HG03457 (cell line): ENCODE results near the gene ARID3A.

Experiments
- ATAC-seq: cut with Tn5 transposase; IDR thresholded peaks from one replicate; pipeline ENCODE4 v1.9.1; 2021; ENCODE audit warnings: moderate number of reproducible peaks; ENCODE audit not compliant: unreplicated experiment

ARID3A gene

DNA sequence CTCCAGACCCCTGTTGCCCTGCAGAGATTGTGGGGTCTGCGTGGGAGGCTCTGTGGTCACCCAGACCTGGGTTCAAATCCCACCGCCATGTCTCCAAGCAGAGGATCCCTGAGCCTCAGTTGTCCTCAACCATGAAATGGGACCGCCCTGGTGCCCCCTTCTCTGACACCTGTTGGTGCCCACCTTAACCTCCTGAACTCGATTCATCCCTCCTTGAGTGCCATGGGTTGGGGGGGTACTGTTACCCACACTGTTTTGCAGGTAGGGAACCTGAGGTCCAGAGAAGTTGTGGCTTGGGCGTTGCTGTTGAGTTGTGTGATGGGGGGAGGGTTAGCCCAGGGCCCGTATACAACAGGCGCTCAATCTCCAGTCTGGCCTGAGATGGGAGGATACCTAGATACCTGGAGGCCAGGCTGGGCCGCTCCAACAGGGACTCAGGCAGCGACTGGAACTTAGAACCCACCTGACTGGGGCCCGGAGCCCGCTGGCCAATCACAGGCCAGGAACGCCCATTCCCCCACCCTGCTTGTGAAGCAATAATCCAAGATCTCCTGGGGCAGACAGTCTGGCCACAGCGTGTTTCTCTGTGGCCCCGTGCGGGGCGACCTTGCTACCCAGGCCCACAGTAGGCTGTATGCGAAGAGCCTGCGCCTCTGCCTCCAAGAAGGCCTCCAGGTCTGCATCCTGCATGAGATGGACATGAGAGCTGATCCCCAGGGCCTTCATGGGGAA lies 2.8 kb downstream of the ARID3A start:
- no peak for ATAC-seq

DNA sequence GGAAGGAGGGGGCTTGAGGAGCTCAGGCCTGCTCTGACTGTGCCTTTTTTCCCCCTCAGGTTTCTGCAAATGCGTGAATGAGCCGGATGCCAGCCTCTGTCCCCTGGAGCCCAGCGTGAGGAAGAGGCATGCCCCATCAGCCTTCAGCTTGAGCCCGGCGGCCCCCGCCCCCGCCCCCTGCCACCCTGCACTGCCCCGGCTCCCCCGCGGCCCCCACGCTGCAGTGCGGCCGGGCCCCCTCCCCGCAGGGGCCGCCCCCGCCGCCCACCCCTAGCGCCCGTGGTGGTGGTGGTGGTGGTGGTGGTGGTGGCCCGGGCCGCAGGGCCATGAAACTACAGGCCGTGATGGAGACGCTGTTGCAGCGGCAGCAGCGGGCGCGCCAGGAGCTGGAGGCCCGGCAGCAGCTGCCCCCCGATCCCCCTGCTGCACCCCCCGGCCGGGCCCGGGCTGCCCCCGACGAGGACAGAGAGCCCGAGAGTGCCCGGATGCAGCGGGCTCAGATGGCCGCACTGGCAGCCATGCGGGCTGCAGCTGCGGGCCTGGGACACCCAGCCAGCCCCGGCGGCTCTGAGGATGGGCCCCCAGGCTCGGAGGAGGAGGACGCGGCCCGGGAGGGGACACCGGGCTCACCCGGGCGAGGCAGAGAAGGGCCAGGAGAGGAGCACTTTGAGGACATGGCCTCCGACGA lies 3.5 kb downstream of the ARID3A start:
- no peak for ATAC-seq

DNA sequence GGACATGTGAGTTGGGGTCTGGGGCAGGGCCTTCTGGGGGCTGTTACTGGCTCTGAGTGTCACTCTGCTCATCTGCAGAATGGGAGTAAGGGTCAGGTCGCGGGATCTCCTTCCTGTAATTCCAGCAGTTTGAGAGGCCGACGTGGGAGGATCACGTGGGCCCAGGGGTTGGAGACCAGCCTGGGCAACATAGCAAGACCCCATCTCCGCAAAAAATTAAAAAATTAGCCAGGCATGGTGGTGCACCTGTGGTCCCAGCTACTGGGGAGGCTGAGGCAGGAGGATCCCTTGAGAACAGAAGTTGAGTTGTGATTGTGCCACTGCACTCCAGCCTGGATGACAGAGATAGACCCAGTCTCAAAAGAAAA lies 4.0 kb downstream of the ARID3A start:
- ATAC-seq = no peak

DNA sequence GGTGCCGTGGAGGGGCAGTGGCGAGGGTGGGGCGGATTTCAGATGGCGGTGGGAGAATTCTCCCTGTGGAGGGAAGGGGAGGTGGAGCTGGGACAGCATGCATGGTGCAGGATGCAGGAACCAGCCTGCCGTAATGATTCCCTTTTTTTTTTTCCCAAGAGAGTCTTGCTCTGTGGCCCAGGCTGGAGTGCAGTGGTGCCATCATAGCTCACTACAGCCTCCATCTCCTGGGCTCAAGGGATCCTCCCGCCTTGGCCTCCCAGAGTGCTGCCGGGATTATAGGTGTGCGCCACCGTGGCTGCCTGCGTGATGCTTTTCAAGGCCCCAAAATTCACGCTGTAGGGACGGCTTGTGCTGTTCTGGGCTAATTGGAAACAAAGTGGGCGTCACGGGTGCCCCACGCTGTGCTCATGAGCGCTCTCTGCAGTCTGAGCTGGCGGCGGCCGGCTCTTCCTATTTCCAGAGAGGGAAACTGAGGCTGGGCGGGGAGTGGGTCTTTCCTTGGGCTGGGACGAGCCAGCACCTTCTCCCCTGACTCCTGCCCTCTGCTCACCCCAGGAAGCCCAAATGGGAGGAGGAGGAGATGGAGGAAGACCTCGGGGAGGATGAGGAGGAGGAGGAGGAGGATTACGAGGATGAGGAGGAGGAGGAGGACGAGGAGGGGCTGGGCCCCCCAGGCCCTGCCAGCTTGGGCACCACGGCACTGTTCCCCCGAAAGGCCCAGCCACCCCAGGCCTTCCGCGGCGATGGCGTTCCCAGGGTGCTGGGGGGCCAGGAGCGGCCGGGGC lies 6.2 kb downstream of the ARID3A start:
- no peak for ATAC-seq

DNA sequence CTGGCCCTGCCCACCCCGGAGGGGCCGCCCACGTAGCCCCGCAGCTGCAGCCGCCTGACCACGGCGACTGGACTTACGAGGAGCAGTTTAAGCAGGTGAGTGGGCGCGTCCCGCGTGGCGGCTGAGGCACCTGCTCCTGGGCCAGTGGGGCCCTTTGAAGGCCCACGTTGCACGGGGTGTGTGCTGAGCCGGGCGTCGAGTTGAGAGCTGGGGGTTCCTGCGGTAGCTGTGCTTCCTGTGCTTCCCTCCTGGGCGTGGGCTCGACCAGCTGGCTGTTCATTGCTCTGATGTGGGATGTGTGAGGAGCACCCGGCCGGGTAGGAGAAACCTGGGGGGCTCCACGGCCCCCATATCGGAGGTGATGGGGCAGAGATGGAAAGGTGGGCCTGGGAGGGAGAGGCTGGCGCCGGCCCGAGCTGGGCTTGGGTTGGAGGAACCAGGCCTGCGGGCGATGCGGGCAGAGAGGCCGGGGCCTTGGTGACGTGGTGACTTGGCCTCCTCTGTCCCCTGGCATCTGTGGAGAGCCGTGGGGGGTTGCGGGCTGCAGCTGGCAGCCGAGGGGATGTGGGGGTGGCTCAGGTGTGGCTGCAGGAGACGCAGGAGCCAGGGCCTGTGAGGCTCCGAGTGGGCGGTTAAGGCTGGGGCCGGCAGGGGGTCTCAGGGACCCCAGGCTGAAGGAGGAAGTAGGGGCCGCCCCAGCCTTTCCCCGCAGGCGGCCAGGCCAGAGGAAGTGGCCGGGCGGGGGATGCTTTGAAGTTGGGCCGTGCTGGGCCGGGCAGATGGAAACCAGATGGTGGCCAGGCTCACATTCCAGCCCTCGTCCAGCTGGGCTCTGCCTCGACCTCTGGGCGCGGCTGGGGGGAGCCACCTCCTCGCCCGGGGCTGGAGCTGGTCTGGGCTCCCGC lies 7.1 kb downstream of the ARID3A start:
- ATAC-seq = no peak

DNA sequence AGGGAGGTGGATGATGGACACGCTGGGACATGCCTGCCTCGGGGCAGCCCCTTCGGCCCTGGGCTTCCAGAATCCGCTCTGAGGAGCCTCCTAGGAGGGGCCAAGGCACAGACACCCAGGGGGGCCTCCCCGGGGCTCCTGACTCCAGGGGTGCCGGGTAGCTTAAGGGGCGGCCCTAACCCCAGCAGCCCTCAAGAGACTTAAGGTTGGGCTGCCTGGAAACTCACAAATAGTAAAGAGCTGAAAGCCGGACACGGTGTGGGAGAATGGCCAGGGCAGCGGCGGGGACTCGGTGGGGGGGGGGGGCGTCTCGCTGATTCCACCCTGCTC lies 7.7 kb downstream of the ARID3A start:
- ATAC-seq = no peak

DNA sequence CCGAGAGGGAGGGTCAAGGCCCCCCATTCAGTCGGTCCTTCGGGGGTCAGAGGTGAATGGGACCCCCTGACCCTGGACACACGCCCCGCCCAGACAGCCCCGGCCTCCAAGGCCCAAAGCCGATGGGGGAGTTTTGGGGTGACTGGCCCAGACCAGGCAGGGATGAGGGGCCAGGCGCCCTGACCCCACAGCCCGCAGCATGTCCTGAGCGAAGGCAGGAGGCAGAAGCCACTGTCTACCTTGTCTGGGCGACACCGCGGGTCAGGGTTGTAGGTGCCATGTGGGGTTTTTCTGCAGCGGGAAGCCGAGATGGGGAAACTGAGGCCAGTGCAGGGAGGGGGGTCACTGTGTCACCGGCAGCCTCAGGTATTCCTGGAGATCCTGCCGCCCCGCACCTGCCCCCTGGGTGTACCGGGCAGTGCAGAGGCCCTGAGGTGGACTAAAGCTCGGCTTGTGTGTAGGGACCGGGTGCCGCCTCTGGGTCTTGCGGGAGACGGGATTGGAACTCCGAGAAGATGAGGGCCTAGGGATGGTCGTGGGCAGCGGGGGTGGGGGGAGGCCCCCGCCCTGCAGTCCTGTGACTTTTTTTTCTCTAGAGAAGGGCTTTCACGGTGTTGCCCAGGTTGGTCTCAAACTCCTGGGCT lies 8.5 kb downstream of the ARID3A start:
- ATAC-seq = no peak

DNA sequence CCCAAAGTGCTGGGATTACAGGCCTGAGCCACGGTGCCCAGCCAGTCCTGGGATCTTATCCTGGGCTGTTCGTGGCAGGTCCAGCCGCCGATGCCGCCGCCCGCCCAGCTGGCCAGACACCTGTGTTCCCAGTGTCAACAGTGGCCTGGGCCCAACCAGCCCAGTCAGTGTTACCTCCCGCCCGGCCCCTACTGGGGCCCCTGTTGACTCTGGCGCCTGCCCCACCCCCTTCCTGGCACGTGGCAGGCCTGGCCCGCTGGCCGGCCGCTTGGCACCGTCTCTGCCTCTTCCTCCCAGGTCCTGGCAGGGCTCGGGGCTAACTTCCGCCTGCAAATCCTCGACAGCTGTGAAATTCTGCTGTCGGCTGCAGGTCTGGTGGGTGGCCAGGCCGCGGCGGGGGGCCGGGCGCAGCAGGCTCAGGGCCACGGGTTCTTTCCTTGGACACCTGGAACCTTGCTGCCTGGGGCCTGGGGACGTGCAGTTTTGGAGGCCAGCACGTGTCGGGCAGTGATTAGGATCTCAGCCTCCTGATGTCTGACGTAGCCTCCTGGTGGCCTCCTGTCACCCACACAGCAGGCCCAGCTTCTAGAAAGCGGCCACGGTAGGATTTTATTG lies 9.1 kb downstream of the ARID3A start:
- no peak for ATAC-seq

DNA sequence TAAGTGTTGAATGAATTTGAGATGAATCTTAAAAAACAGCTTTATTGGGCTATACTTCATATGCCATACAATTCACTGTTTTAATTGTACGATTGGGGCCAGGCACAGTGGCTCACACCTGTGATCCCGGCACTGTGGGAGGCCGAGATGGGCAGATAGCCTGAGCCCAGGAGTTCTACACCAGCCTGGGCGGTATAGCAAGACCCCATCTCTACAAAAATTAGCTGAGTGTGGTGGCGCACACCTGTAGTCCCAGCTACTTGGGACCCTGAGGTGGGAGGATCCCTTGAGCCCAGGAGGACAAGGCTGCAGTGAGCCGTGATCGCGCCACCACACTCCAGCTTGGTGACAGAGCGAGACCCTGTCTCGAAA lies 10.3 kb downstream of the ARID3A start:
- ATAC-seq = no peak

DNA sequence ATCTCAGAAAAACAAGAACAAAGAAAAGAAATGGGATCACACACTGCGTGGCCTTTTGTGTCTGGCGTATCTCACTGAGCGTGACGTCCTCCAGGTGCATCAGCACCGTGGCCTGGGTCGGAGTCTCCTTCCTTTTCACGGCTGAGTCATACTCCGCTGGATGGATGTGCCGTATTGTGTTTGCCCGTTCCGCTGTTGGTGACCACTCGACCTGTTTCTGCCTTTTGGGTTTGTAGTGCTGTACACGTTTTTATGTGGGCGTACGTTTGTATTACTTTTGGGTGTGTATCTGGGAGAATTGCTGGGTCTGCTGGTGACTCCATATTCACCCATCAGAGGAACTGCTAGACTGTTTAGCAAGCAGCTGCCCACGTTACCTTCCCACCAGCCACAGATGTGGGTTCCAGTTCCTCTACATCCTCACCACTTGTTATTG lies 11.4 kb downstream of the ARID3A start:
- no peak for ATAC-seq

DNA sequence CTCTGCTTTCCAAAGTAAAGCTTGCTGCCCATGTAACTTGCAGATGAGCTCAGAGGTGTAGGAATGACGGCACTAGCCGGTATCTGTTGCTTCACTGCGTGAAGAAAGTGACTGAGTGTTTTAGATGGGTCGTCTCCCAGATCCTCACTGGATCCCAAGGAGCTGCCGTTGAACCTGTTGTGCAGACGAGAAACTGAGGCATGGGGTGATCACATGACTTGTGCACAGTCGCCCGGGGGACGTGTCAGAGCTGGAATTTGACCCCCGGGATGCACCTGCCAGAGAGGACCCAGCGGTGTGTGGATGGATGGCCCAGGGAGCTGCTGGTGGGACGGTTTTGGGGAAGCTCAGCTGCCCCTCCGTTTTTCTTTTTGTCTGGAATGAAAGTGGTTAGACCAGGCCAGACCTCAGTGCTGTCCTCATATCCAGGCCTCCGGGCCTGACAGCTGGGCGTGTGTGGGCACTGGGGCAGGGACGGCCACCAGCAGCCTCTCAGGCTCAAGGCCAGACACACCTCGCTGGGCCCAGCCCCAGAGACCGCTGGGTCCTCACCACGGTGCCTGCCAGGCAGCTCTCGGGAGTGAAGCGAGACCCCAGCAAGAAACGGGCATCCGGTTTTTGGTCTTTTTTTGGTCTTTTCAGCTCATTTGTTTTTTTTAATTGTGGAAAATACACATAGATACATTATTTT lies 12.5 kb downstream of the ARID3A start:
- ATAC-seq = no peak

DNA sequence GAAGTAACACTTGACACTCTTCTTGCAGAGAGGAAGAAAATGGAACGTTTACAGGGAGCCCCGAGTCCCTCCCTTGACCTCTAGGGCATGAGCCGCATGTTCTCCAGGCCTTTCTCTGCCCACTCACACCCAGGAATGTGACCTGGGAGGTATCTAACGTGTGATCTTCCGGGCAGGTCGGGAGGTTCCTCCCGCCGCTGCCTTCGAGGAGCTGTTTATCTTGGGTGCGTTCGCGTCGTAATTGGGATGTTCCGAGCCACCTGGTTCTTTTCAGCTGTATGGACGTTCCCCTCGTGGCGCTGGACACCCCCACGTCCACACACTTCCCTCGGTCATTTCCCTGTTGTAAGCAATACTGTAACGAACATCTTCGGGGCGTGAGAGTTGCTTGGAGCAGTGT lies 13.6 kb downstream of the ARID3A start:
- no peak for ATAC-seq

DNA sequence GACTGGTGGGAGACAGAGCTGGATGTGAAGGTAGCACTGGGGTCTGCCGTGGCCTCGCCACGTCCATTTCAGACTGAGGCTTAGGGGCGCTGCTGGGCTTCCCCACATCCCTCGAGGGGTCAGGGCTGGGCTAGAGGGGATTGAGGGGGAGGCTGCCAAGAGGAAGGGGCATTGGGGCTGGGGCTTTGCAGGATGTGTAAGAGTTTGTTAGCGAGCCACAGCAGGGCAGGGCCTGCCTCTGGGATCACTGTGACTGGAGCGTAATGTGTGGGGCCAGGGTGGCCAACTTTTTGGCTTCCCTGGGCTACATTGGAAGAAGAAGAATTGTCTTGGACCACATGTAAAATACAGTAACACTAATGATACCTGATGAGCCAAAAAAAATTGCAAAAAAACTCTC lies 14.1 kb downstream of the ARID3A start:
- ATAC-seq = no peak

DNA sequence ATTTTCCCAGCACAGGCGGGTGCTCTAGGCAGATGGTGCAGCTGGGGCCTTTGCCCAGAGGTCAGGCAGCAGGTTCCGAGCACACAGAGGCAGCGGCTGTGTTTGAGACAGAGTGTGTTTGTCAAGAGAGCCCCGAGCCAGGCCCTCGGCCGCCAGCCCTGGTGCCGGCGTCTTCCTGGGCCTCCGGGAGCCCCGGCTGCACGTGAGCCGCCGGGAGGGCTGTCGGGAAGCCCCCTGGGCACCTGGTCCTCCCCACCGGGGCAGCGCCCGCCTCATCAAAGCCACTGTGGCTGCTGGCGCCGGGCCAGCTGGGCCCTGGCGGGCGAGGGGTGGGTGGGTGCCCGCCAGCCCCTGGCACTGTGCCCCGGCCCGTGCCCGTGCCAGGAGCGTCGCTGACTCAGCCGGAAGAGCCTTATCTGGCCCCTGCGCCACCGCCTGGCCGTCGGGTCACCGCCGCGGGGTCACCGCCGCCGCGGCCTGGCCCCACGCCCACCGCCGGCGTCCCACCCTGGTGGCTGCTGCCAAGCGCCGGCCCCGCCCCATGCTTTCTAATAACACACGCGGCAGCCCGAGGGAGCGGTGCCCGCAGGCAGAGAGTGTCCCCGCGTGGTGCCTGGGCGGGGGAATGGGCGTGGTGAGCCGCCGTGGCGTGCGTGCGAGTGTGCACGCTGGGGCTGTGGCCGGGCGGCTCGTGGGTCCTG lies 14.9 kb downstream of the ARID3A start:
- no peak for ATAC-seq

DNA sequence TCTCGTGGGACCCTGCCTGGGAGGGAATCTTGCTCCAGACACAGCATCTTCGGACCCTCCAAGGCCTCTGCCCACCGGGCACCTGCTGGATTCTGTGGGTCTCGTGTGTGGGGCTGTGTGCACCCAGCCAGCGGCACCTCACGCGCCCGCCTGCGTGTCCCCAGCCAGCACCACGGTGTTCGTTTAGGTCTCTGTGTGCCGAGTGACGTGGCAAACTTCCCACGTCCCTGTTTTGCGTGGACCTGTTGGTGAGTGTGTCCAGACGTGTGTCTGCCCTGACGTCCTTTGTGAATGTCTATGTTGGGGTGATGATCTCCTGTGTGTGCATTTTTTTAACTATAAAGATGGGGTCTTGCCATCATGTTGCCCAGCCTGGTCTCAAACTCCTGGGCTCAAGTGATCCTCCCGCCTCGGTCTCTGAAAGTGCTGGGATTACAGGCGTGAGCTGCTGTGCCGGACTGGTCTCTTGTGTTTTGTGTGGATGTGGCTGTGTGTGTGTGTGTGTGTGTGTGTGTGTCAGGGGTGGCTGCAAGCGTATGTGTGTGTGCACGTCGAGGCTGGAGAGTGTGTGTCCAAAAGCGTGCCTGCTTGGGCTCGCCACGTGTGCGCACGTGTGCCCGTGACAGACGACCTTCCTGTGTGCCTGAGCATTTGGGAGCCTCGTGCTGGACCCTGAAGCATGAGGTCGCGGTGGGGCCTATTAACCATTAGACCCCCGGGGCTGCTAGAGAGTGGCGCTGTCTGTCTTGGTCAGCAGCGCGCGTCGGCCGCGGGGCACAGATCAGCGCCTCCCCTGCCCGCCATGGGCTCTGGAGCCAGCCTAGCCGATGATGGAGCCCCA lies 15.7 kb downstream of the ARID3A start:
- no peak for ATAC-seq

DNA sequence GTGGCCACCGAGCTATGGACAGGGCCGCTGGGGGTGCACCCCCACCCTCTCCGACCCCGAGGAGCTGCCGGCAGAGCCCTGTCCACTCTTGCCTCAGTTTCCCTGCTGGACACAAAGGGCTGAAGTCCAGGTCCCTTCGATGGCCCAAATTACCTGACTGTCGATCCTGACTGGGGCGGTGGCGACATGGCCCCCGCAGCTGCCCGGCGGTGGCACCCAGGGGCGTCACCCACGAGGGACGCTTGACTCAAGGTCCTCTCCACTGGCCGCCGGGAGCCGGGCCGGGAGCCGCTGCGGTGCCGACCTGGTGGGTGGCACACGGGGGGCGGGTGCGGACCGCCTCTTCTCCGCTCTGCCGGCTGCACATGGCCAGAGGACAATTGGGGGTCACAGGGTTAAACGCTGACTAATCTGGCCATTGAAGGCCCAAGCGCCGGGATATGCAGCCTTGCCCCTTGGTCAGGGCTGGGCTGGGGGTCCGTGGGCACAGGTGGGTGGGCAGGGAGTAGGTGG lies 16.4 kb downstream of the ARID3A start:
- no peak for ATAC-seq

DNA sequence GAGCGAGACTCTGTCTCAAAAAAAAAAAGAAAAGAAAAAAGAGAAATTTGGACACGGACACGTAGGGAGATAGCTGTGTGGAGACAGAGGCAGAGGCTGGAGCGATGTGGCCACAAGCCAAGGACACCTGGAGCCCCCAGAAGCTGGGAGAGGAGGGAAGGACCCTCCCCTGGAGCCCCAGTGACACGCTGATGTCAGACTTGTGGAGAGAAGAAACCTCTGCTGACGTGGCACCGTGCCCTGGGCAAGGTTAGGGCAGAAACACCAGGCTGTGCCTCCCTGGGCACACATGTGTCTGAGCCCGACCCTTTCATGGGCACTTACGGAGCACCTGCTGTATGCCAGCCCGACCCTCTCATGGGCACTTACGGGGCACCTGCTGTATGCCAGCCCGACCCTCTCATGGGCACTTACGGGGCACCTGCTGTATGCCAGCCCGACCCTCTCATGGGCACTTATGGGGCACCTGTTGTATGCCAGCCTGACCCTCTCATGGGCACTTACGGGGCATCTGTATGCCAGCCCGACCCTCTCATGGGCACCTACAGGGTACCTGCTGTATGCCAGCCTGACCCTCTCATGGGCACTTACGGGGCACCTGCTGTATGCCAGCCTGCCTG lies 17.8 kb downstream of the ARID3A start:
- no peak for ATAC-seq
